ENCODE data around the gene PTPRD.

The PTPRD gene

DNA sequence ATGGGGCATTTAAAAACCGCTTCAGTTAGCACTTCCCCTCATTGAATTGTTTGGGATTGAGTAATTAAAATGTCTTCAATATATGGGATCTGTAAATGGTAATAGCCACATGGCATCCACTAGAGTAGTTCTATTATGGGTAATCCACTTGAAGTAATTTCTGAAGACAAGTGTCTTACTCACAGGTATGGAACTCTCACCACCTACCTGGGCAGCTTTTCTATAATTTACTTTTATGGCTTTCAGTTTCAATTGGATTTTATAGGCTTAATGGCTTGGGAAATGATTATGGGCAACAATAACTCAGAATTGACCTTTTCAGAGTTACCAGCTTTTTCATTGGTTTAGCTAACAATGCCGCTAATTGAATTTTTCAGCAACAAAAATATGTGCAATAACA, 597.9 kb downstream of the PTPRD start:
- no peak overlapping the region for H3K4me3 ChIP-seq (ENCODE audit: low read depth, low read length)
- DNase-seq (ENCODE audit: low read depth), result no peak
- TF ChIP-seq, protein P1, sequence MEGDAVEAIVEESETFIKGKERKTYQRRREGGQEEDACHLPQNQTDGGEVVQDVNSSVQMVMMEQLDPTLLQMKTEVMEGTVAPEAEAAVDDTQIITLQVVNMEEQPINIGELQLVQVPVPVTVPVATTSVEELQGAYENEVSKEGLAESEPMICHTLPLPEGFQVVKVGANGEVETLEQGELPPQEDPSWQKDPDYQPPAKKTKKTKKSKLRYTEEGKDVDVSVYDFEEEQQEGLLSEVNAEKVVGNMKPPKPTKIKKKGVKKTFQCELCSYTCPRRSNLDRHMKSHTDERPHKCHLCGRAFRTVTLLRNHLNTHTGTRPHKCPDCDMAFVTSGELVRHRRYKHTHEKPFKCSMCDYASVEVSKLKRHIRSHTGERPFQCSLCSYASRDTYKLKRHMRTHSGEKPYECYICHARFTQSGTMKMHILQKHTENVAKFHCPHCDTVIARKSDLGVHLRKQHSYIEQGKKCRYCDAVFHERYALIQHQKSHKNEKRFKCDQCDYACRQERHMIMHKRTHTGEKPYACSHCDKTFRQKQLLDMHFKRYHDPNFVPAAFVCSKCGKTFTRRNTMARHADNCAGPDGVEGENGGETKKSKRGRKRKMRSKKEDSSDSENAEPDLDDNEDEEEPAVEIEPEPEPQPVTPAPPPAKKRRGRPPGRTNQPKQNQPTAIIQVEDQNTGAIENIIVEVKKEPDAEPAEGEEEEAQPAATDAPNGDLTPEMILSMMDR (conservative IDR thresholded peaks at IDR 0.05; ENCODE audit: low read depth, low read length), result no peak

GRCh38 chr9:10009401-10009800, 603.4 kb downstream of the PTPRD start:
- no peak overlapping the region for H3K4me3 ChIP-seq (ENCODE audit: low read depth, low read length)
- TF ChIP-seq, protein P1 (conservative IDR thresholded peaks at IDR 0.05; ENCODE audit: low read depth, low read length), result no peak
- DNase-seq (ENCODE audit: low read depth), result no peak

- TF ChIP-seq, protein P1 (conservative IDR thresholded peaks at IDR 0.05; ENCODE audit: low read depth, low read length), result no peak
- DNase-seq (ENCODE audit: low read depth), result no peak
- H3K4me3 ChIP-seq (ENCODE audit: low read depth, low read length), result no peak overlapping the region
These were observed 604.6 kb downstream of the PTPRD start for GRCh38 chr9:10008101-10008799.

DNA sequence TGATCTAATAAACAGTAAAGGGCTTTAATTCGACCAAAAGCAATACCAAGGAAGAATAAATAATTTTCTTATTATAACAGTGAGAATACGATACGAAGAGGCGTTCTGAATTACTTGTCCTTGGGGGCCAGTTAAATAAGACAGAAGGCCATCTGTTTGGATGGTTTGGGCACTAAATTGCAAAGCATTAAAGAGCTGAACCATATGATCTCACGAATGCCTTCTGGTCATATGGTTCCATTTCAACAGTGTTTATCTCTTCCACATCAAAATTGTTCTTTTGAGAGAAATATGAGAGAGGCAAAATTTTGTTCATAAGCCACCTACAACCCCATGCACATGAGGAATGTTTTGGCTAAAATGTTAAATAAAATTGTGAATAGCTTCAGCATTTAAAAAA, 605.4 kb downstream of the PTPRD start:
- no peak overlapping the region for H3K4me3 ChIP-seq (ENCODE audit: low read depth, low read length)
- DNase-seq (ENCODE audit: low read depth), result no peak
- TF ChIP-seq, protein P1 (conservative IDR thresholded peaks at IDR 0.05; ENCODE audit: low read depth, low read length), result no peak

- TF ChIP-seq, protein P1 (conservative IDR thresholded peaks at IDR 0.05; ENCODE audit: low read depth, low read length), result no peak
- H3K4me3 ChIP-seq (ENCODE audit: low read depth, low read length), result no peak overlapping the region
- DNase-seq (ENCODE audit: low read depth), result peak; percentile 18
These were observed 607.6 kb downstream of the PTPRD start for GRCh38 chr9:10005206-10005605.

DNA sequence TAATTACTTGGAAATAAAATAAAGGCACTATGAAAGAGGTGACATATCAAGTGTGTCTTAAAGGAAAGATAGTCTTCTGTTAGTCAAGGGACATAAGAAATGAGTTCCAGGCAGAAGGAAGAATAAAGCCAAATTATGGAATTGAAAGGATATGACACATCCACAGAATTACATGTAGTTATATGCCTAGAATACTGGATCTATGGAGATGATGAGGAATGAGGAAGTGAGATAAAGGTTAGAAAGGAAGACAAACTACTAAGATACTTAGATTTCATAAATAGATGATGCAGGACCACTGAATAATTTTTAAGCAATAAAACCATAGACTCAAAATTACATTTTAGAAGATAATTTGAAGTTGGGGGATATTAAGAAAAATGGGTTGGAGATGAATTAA, 609.8 kb downstream of the PTPRD start:
- TF ChIP-seq, protein P1 (conservative IDR thresholded peaks at IDR 0.05; ENCODE audit: low read depth, low read length), result no peak
- DNase-seq (ENCODE audit: low read depth), result no peak
- H3K4me3 ChIP-seq (ENCODE audit: low read depth, low read length), result no peak overlapping the region

DNA sequence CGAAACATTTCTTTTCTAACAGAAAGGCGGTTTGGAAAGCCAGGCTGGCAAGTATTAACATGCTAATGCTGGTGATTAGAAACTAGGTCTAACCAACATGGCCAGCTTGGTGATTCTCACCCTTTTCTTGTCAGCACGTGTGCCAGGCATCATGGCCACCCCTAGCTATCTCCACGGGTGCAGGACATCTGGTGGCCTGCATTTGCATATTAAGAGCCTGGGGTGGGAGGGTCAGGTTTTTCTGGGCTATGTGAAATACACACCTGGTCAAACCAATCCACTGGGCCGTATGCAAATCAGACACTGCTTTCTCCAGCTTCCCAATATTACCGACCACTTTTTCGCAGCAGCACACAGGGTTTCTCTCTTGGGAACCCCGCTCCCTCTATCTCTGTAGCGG, 612.1 kb downstream of the PTPRD start:
- DNase-seq (ENCODE audit: low read depth), result no peak
- TF ChIP-seq, protein P1 (conservative IDR thresholded peaks at IDR 0.05; ENCODE audit: low read depth, low read length), result no peak
- H3K4me3 ChIP-seq (ENCODE audit: low read depth, low read length), result no peak overlapping the region

Data from choroid plexus epithelial cell (primary cell).